NCI-H82 treated with DMSO at 0.1 percent for 48 hours (cell line): ENCODE measurements around the gene KRT7.

Source experiments
- DNase-seq: peaks from one replicate; lab custom pipeline; 2025; ENCODE audit not compliant: unreplicated experiment; lab: John Stamatoyannopoulos, UW

Gene KRT7

DNA sequence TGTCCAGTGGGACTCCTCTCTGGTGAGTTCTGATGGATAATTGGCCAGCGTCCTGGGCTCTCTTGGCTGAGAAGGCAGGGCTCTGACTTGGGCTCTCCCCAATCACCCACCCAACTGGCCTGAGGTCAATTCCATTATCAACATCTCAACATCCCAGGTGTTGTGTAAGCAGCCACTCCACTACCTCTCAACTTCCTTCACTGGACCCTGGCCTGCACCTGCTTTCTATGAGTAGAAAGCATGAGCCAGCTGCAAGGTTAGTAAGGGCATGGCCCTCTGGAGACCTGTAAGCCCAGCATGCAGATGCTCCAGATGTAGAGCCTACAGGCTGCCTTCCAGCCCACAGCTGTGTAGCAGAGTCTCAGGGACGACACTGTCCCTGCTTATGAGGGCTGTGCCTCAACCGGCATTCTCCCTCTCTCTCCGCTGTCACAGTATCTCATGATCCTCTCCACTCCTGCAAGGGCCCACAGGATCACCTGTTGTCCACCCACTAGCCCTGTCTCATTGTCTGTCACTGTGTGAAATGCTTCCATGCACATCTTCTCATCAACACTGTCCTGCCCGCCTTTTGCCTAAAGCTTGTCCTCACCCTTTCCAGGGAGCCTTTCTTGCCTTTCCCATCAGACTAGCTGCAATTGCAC is 63.7 kb downstream of the KRT7 start:
- no peak for DNase-seq
